Pancreas (tissue), 10 donors: ENCODE results near the gene ZBTB7C. TPM values are rescaled to one million over a fixed set of nuclear protein-coding genes. Genes with fewer than 3 reads are reported as not detected.

Experiments used
- ATAC-seq, 4 donors: fragments of 200-7000 bp; cut with Tn5 transposase; one replicate each; pipeline versions ENCODE4 v1.8.0 to v1.9.1; 2020; ENCODE audit warnings: mild to moderate bottlenecking in 4 of 4, moderate library complexity in 4 of 4
- DNase-seq, 6 donors: peaks; one replicate each; pipeline ENCODE4 v3.0.0-alpha.2; 2020
- FAIRE-seq: peaks from 2 replicates; lab custom pipeline; 2012; peaks lifted over from hg19 to GRCh38; lab: Jason Lieb, UNC
- H3K27ac ChIP-seq, 4 donors: fragments of 200-600 bp; sonication (generic); 1 replicate in 3 of 4; 2 replicates in 1 of 4; pipeline versions ENCODE4 v1.5.0 to v1.8.0; 2020
- H3K27me3 ChIP-seq, 4 donors: fragments of 200-600 bp; one replicate each; pipeline ENCODE4 v1.8.0; 2021
- H3K36me3 ChIP-seq, 3 donors: fragments of 200-600 bp; sonication (generic) in 1 of 3; one replicate each; pipeline versions ENCODE4 v1.5.0 to v1.8.0; 2020 to 2021
- H3K4me1 ChIP-seq, 3 donors: fragments of 200-600 bp; one replicate each; pipeline ENCODE4 v1.8.0; 2021
- H3K4me3 ChIP-seq, 4 donors: fragments of 200-600 bp; sonication (generic) in 2 of 4; one replicate each; pipeline versions ENCODE4 v1.5.0 to v1.8.0; 2020 to 2021
- H3K9me3 ChIP-seq, 4 donors: fragments of 200-600 bp; one replicate each; pipeline ENCODE4 v1.8.0; 2021
- WGBS, 2 donors: extraction: QIAGEN DNeasy Blood & Tissue Kit; methylation state at CpG; one replicate each; pipeline ENCODE4 v1.1.7; 2013; 5-methylcytosine and 5-hydroxymethylcytosine counted together
- intact Hi-C, 3 donors: fragments of 100-400 bp; cut with DNase I; formaldehyde crosslinking; loops; one replicate each; pipeline versions ENCODE4 v1.11.1 to v1.14.2; 2022
- polyA plus RNA-seq, 2 donors: library from polyadenylated mRNA; stranded (reverse); fragments of 200-250 nt; gene quantifications; one replicate each; pipeline ENCODE4 v1.2.3, GENCODE V29; 2013
- total RNA-seq, 6 donors: library from RNA; stranded (reverse); fragmentation: NEBNext Ultra II Directional in 4 of 6; extraction: Animal tissue kit (Norgen Biotek cat#: 25700) in 4 of 6; gene quantifications; one replicate each; pipeline versions ENCODE4 v1.2.1 to v1.2.4, GENCODE V29; 2021 to 2023
- TF ChIP-seq, protein P1 (sequence below), 4 donors: fragments of 200-600 bp; sonication (generic) in 3 of 4; IDR thresholded peaks; one replicate each; pipeline versions ENCODE4 v1.5.0 to v1.8.0; 2021; ENCODE audit warnings: antibody characterized with exemption in 4 of 4
- donor health status: healthy with polysubstance abuse.
- donor health status: DM: no; HTN: no; CAD: no; lungs with moderate emphysema.
- donor health status: DM: no; HTN: no; CAD: no.
- donor health status: control.
- donor health status: control.
- donor health status: Bipolar disorder and iron deficiency.
- donor health status: DM: yes; HTN: yes; CAD: no.
- donor health status: DM: no; HTN: no; CAD: no.
- donor health status: DM: no; HTN: no; CAD: no.
- donor health status: DM: yes; HTN: yes; CAD: no.

Gene ZBTB7C
- total and polyA plus RNA-seq, 8 donors = 0.35 to 1.7 (median 0.91) TPM

DNA sequence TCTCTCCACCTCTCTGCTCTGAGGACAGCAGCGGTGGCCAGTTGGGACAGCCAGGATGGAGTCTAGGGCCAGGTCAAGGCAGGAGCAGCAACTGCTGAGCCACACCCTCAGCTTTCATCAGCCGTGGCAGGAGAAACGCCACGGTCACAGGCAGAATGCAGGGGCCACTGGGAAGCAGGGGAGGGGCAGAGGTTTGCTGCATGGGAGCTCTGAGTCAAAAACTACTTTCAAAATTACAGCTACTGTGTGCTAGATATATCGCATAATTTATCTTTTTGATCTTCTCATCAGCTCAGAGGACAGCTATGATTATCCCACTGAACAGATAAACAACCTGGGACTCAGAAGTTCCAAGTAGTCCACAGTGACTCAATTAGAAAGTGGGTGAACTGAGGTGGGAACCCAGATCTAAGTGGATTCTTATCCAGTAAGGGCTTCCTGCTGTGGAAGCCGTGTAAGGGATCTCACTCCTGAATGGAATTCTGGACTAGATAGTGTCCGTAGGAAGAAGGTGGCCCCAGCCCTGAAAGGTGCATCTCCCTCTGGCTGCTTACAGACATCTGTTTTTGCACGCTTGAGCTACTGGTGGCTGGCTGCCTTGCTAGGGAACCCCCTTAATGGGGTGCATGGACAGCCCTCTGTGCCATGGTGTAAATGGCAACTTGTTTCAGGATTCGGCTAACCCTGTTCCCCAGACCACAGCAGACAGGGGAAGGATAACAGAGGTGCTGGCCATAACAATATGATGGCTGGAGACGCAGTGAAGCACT, 284.1 kb downstream of the ZBTB7C start:
- DNase-seq (no peak), ATAC-seq (no peak), FAIRE-seq (no peak)
- intact Hi-C loops = no loop called here
- Histone ChIP-seq H3K27me3 (no peaks in the 10 kb centered on the region), H3K4me1 (no peaks in the 10 kb centered on the region), H3K36me3 (no peaks in the 10 kb centered on the region), H3K4me3 (no peak overlapping the region), H3K9me3 (no peaks in the 10 kb centered on the region), H3K27ac (no peak overlapping the region)
- TF ChIP-seq, protein P1, sequence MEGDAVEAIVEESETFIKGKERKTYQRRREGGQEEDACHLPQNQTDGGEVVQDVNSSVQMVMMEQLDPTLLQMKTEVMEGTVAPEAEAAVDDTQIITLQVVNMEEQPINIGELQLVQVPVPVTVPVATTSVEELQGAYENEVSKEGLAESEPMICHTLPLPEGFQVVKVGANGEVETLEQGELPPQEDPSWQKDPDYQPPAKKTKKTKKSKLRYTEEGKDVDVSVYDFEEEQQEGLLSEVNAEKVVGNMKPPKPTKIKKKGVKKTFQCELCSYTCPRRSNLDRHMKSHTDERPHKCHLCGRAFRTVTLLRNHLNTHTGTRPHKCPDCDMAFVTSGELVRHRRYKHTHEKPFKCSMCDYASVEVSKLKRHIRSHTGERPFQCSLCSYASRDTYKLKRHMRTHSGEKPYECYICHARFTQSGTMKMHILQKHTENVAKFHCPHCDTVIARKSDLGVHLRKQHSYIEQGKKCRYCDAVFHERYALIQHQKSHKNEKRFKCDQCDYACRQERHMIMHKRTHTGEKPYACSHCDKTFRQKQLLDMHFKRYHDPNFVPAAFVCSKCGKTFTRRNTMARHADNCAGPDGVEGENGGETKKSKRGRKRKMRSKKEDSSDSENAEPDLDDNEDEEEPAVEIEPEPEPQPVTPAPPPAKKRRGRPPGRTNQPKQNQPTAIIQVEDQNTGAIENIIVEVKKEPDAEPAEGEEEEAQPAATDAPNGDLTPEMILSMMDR (IDR thresholded peaks at IDR 0.05) = no peak
- WGBS, 2 donors = 53 to 68% methylated on average over 9 to 10 of the region's 10 CpGs

DNA sequence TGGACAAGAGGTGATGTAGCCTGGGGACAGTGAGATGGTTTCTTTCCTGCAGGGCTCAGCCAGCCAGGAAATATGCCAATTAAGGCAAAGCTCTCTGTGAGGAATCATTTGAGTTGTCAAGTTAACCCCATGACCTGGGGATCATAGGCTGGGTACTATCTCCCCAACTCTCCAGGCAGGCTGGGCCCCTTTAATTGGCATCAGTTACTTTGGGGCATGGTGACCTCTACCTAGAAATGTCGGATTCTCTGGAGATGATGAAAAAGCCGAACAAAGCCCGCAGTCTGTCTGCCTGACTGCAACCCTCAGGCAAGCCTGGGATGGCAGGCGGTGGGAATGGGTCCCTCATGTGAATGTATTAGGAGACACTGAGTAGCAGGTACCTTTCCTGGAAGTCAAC, 285.2 kb downstream of the ZBTB7C start:
- ATAC-seq = no peak
- no peaks in the 10 kb centered on the region for H3K36me3 ChIP-seq
- no peak for FAIRE-seq
- no peaks in the 10 kb centered on the region for H3K9me3 ChIP-seq
- H3K4me1 ChIP-seq = no peaks in the 10 kb centered on the region
- intact Hi-C loops = no loop called here
- H3K4me3 ChIP-seq = no peak overlapping the region
- WGBS, 2 donors = 60 to 64% methylated on average over 4 of the region's 4 CpGs
- TF ChIP-seq, protein P1 (IDR thresholded peaks at IDR 0.05) = no peak
- no peak for DNase-seq
- no peaks in the 10 kb centered on the region for H3K27me3 ChIP-seq
- no peak overlapping the region for H3K27ac ChIP-seq

DNA sequence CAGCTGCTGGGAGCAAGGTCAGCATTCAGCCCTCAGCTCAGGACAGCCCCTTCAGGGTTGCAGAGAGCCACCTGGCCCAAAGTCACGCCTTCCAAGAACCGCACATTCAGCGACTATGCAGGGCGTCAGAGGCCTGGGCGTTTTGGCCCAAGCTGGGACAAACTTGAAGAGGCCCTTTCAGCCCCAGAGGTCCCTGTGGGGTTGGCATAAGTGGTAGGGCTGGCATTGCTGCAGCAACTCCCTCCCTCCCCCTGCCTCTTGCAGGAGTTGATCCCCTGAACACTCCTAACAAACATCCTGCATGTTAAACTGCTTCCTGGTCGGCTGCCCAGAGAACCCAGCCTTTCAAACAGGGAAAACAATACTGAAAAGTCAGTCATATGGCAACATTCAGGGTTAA, 285.9 kb downstream of the ZBTB7C start:
- Histone ChIP-seq H3K9me3 (no peaks in the 10 kb centered on the region), H3K27me3 (no peaks in the 10 kb centered on the region), H3K27ac (no peak overlapping the region), H3K4me1 (no peaks in the 10 kb centered on the region), H3K4me3 (no peak overlapping the region), H3K36me3 (no peaks in the 10 kb centered on the region)
- intact Hi-C loops = no loop called here
- DNase-seq (no peak), FAIRE-seq (no peak), ATAC-seq (no peak)
- WGBS, 2 donors = 67 to 68% methylated on average over 6 of the region's 6 CpGs
- TF ChIP-seq, protein P1 (IDR thresholded peaks at IDR 0.05) = no peak

DNA sequence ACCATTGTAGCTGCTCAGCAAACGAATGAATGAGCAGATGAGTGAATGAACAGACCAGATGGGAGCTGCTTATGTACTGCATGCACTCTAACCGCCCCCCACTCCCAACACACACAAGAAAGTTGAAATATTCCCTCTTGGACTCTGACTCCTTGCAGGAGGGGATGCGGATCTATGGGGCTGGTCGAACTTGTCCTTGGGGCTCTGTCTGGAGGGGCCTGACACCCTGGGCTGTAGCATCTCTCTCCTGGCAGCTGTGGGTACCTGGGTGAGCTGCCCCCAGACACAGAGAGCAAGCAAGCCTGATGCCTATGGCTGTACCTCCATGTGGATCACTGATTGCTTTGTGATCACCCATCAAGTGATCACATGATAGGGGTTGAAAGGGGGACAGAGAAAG, 286.4 kb downstream of the ZBTB7C start:
- Histone ChIP-seq H3K27me3 (no peaks in the 10 kb centered on the region), H3K36me3 (no peaks in the 10 kb centered on the region), H3K4me1 (no peaks in the 10 kb centered on the region), H3K27ac (no peak overlapping the region), H3K9me3 (no peaks in the 10 kb centered on the region), H3K4me3 (no peak overlapping the region)
- intact Hi-C loops = no loop called here
- TF ChIP-seq, protein P1 (IDR thresholded peaks at IDR 0.05) = no peak
- ATAC-seq (no peak), FAIRE-seq (no peak), DNase-seq (no peak)
- WGBS, 2 donors = 81 to 87% methylated on average over 4 of the region's 4 CpGs

DNA sequence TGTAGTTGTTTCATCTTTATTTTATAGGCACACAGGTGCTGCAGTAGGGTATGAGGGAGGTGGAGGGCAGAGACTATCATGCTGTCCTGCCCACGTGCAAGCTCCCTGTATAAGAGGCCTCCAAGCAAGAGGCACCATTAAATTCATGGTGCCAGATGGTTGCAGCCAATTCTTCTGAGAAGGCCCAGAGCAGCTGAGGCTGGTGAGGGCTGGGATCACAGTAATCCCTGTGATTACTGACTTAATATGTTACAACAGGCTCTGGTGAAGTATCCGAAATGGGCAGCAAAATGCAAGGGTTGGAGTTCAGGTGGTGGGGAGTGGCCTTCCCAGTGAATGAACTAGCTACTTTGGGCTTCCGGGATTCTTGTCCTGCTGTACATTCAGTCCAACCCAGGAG, 286.8 kb downstream of the ZBTB7C start:
- Histone ChIP-seq H3K4me1 (no peaks in the 10 kb centered on the region), H3K27ac (no peak overlapping the region), H3K9me3 (no peaks in the 10 kb centered on the region), H3K27me3 (no peaks in the 10 kb centered on the region), H3K36me3 (no peaks in the 10 kb centered on the region), H3K4me3 (no peak overlapping the region)
- TF ChIP-seq, protein P1 (IDR thresholded peaks at IDR 0.05) = no peak
- FAIRE-seq (no peak), ATAC-seq (no peak), DNase-seq (no peak)
- whole genome bisulfite sequencing, 2 donors = 90 to 96% methylated on average over 3 of the region's 3 CpGs
- intact Hi-C loops = no loop called here
